MG63 (cell line): Measurements from ENCODE around the gene COL6A3. TPM values are rescaled to one million over a fixed set of nuclear protein-coding genes. Genes with fewer than 3 reads are reported as not detected.
A peak's percentile ranks its signal among the peaks of the same experiment; 100 is the strongest.

ENCODE experiments used
- DNase-seq: peaks from one replicate; pipeline ENCODE4 v3.0.0-alpha.2; 2020
- H3K27me3 ChIP-seq: fragments of 250-450 bp; sonication (Bioruptor Pico); 2 replicates; pipeline ENCODE4 v1.5.1; 2020; ENCODE audit warnings: mild to moderate bottlenecking, moderate library complexity
- H3K36me3 ChIP-seq: fragments of 250-450 bp; sonication (Bioruptor Pico); 2 replicates; pipeline ENCODE4 v1.5.1; 2020; ENCODE audit warnings: mild to moderate bottlenecking, moderate library complexity
- H3K4me3 ChIP-seq: fragments of 250-450 bp; sonication (Bioruptor Pico); 2 replicates; pipeline ENCODE4 v1.5.1; 2020; ENCODE audit warnings: mild to moderate bottlenecking, moderate library complexity
- H3K9me3 ChIP-seq: fragments of 250-450 bp; sonication (Bioruptor Pico); 2 replicates; pipeline ENCODE4 v1.5.1; 2020; ENCODE audit warnings: mild to moderate bottlenecking, moderate library complexity
- total RNA-seq: library from RNA; depleted of rRNA; stranded (reverse); fragments of >200 nt; shearing (Covaris generic); gene quantifications from 2 replicates; pipeline ENCODE4 v1.2.3, GENCODE V29; 2014; ENCODE audit warnings: low replicate concordance

The COL6A3 gene
- total RNA-seq, 1 experiment from 2014 or later = 564 TPM

DNA sequence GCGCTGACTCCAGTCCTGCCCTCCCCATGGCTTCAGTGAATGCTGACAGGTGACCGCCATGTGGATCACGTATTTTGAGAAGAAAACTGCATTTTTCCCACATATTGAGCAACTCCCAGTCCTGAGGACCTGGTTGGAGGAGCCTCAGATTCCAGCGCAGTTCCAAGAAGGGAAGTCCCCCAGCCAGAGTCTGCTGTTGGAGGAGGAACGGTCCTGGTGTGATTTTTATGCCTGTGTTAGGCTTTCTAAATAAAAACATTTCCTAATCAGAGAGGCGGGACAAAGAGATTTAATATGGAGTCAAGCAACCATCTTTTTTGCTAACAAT lies 32.3 kb upstream of the COL6A3 start:
- no peak overlapping the region for H3K4me3 ChIP-seq
- no peak for DNase-seq
- H3K27me3 ChIP-seq = no peaks in the 10 kb centered on the region
- H3K9me3 ChIP-seq = no peaks in the 10 kb centered on the region
- no peaks in the 10 kb centered on the region for H3K36me3 ChIP-seq

DNA sequence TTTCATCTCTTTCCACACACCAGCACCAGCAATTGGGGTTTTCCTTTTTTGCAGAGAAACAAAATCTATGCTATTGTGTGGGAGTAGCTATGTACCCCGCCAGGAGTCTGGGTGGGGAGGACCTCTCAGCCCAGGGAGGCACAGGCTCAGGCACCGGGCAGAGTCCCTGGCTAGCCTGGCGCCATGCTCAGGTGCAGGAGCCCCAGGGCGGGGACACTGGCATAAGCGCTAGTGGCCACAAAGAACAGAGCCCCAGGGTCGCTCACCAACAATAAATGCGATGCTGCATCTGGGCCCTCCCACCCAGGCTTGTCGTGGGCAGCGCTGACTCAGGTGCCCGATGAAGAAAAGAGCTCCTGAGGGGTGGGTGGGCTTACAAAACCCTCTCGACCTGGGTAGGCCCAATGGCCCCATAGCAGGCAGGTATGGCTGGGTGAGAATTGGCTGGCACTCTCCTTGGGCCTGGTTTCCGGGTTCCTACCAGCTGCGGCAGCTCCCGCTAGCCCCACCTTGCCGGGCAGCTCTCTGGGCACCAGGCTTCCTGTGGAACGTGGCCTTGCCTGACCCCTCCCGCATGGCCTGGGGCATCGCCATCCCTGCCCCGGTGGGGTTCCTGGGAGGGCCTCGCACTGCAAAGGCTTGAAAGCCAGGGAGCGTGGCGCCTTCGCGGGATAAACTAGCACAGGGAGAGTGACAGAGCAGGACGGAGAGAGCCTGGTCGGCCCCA lies 31.8 kb upstream of the COL6A3 start:
- Histone ChIP-seq H3K4me3 (no peak overlapping the region), H3K9me3 (no peaks in the 10 kb centered on the region), H3K36me3 (no peaks in the 10 kb centered on the region), H3K27me3 (no peaks in the 10 kb centered on the region)
- no peak for DNase-seq

DNA sequence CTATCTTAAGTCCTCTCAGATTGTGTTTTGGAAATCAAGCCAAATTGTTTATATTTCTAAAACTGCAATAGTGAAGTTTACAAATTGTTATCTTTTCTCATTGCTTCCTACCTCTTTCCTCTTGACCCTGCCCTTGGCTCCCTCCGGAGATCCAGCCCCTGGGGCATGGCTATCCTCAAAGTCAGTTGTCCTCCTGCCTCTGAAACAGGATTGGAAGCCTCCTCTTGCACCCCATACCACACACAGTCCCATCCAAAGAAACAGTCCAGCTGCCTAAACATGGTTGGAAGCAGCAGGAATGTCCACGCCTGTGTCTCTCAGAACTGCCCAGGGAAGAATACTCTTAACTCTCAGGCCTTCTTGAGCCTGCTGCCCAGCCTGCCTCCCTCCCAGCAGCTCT lies 30.1 kb upstream of the COL6A3 start:
- Histone ChIP-seq H3K36me3 (no peaks in the 10 kb centered on the region), H3K4me3 (no peak overlapping the region), H3K9me3 (no peaks in the 10 kb centered on the region), H3K27me3 (no peaks in the 10 kb centered on the region)
- DNase-seq = no peak

DNA sequence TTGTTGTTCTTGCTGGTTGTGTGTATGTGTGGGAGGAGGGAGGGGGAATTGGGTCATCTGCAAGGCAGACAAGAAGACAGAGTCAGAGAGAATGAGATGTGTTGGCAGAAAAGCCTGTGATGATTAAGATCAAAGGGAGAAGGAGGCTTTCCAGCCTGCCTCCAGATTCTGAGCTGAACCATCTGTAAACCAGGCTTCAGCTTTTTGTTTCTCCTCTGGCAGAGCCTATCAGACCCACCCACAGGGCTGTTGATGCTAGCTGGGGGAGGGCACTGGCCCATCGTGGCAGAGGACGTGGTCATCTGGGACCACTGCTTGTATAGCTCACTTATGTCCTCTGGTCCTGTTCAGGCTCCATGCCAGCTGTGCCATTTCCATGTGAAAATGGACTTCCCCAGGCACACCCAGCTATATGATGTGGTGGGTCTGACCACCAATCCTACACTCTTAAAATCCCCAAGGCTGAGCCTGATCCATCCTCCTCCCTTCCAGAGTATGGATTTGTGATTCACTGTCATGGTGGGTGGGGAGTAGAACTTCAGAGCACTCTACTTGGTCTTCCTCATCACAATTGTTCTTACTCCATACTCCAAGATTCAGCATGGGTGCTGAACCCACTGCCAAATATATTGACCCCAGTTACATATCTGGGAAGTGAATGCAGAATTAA lies 27.8 kb upstream of the COL6A3 start:
- no peaks in the 10 kb centered on the region for H3K36me3 ChIP-seq
- H3K27me3 ChIP-seq = no peaks in the 10 kb centered on the region
- no peak overlapping the region for H3K4me3 ChIP-seq
- H3K9me3 ChIP-seq = no peaks in the 10 kb centered on the region
- peak; percentile 58 for DNase-seq

DNA sequence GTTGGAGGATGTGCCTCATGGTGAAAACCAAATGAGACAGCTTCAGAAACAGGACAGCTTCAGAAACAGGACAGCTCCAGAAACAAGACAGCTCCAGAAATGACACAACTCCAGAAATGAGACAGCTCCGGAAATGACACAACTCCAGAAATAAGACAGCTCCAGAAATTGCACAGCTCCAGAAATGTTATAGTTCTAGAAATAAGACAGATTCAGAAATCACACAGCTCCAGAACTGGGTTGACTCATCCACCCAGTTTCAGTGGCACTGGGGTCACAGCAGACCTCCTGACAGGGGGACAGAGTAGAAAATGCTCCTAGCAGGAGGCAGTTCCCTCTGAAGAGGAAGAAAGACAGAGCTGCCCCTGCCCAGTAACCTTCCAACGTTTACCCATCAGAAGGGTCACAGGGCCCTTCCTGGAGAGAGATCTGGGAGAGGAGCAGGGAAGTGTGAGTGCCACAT lies 26.9 kb upstream of the COL6A3 start:
- no peaks in the 10 kb centered on the region for H3K27me3 ChIP-seq
- no peak for DNase-seq
- no peaks in the 10 kb centered on the region for H3K36me3 ChIP-seq
- H3K9me3 ChIP-seq = no peaks in the 10 kb centered on the region
- no peak overlapping the region for H3K4me3 ChIP-seq

DNA sequence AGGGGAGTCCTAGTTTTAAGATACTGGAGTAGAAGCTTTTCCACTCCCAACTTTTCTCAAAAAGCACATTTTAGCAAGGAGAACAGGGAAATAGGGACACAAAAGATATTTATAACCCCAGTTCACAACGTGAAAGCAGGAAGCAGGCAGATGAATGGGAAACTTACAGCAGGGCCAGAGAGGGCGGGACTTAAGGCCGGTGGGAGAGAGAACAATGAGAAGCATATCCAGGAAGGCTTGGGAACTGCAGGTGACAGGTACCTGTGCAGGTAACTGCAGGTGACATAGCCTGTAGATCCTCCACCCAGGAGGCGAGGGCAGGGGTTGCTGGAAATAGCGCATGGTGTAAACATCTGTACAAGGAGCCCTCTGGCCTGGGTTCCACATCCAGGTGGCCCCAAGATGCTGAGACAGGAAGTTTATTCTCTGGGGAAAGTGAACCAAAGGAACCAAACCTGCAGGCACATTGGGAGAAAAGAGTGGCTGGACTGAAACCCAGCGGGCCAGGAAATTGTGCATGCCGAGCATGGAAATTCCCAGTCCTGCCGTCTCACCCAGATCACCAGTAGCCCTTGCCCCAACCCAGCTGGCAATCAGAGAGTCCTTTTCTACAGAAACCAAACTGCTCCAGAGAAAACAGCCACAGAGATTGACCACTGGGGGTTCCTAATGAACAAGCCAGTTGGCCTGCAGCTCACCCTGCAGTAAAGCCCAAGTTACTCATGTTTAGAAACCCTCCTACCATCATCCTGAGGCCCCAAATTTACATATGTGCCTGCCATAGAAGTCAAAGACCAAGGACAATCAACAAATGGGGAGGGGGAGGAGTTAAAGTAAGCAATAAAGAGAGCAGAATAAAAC lies 24.3 kb upstream of the COL6A3 start:
- Histone ChIP-seq H3K9me3 (no peaks in the 10 kb centered on the region), H3K4me3 (no peak overlapping the region), H3K36me3 (no peaks in the 10 kb centered on the region), H3K27me3 (no peaks in the 10 kb centered on the region)
- DNase-seq = no peak

DNA sequence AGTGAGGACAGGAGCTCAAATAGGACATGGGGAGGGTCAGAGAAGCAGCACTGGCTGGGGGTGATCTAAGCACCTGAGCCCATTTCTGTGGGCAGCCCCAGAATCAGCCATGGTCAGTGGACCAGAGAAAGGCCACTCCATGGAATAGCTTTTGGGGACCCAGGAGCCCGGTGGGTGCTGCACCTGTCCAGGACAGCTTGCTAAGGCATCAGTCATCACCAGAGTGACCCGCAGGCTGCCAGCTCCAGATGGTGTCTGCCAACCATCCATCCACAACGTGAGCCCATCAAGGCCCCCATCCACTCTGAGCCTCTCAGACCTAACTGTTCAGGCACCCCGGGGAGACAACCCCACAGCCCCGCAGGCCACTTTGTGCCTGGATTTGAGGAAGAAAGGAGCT lies 23.6 kb upstream of the COL6A3 start:
- no peaks in the 10 kb centered on the region for H3K9me3 ChIP-seq
- H3K27me3 ChIP-seq = no peaks in the 10 kb centered on the region
- H3K36me3 ChIP-seq = no peaks in the 10 kb centered on the region
- no peak overlapping the region for H3K4me3 ChIP-seq
- DNase-seq = no peak

DNA sequence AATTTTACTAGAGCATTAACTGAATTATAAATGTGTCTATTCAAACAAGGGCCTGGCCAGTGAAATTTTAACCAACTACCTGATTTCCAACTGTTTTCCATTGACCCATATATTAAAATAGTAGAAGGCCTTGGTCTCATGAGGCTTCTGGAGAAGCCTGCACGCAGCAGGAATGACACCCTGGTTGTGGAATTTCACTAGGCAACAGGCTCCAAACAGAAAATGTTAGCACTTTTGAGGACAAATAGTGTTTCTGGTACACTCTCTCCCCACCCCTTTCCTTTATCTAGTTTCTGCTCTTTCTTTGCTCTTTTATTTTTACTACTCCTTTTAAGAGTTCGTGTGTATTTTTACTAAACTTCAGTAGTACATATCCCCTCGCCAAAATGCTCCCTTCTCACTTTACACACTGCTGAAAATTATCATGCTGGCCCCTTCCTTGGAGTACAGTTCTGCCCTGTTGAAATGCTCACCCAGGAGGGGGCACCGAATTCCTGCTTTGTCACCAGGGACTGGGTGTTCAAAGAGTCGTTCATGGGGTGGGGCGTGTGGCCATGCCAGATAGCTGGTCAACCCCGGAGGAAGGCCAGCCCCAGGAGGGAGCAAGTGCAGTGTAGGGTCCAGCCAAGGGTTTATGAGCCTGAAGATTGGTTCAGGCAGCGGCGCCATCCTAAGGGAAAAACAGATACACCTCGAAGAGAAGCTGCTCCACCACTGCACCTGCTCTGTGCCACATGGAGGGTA lies 22.1 kb upstream of the COL6A3 start:
- Histone ChIP-seq H3K9me3 (no peaks in the 10 kb centered on the region), H3K36me3 (no peaks in the 10 kb centered on the region), H3K4me3 (no peak overlapping the region), H3K27me3 (no peaks in the 10 kb centered on the region)
- peak; percentile 27 for DNase-seq

DNA sequence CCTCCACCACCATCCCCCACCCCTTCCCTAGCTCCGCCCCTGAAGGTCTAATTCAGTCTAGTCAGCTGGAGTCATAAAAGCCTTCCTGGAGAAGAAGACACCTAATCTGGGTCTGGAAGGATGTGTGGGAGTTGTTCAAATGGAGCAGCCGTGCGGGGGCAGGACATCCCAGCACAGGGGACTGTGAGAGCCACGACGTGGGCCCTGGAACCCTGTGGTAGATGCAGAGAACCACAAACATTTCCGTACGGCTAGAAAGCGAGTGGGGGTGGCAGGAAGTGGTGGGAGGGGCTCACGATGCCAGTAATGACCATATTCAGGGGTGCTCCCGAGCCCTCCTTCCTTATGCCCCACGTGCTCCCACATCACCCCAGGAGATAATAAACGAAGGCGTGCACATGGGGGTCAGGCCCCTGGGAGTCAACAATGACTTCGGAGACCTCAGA lies 20.9 kb upstream of the COL6A3 start:
- no peak for DNase-seq
- Histone ChIP-seq H3K4me3 (no peak overlapping the region), H3K27me3 (no peaks in the 10 kb centered on the region), H3K9me3 (no peaks in the 10 kb centered on the region), H3K36me3 (no peaks in the 10 kb centered on the region)

DNA sequence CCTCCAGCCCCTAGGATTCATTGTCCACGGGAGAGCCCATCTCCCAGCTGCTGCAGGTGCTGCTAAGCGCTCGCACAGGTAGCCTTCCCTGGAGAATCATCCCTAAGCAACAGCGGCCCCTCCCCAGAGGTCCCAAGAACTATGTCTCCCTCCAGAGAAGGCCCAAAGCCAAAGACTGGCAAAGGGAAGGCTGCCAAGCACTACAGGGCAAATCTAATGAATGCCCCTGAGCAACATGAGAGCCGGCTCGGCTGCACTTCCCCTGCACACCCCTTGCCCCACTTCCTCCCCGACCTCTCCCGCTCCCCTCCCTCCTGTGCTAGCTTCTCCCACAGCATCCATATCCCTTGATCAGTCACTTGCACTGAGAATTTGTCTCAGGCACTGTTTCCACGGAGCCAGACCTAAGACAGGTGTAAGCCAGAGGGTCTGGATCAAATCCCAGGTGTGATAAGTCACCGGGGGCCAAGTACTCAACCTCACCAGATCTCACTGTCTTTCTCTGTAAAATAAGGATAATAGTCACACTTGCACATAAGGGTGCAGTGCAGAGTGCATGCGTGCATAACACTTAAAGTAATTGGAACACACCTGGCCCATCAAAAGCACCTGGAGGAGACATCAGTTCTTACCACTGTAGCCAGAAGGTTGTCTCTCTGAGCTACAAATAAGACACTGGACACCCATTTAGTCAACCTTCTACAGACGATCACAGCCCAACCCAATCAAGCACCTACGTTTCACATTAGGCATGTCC lies 20.1 kb upstream of the COL6A3 start:
- DNase-seq = no peak
- H3K9me3 ChIP-seq = no peaks in the 10 kb centered on the region
- H3K27me3 ChIP-seq = no peaks in the 10 kb centered on the region
- no peak overlapping the region for H3K4me3 ChIP-seq
- H3K36me3 ChIP-seq = no peaks in the 10 kb centered on the region

DNA sequence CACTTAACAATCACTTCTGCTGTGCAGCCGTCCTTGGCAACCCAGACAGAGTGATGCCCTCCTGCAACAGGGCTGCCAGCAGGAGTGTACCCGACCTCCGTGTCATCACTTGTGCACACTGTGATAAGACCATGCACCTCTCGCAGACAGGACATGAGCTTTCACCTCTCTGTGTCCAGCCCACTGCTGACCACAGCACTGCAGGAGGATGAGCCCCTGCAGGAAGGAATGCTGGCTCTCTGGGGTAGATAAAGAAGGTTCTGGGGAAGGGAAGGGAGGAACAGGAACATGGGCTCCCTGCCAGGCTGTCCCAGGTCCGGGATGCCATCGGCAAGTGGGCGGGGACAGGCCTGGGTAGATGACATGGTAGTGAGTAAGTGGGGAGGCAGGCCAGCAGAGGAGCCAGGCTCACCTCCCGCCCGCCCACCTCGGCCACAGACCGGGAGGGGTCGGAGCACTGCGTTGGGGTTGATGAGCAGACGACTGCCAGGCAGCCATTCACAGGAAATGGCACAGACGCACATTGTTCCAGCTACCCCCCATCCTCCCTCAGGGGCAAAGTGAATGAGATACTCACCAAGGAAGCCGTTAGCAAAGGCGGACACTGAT lies 18.6 kb upstream of the COL6A3 start:
- Histone ChIP-seq H3K9me3 (no peaks in the 10 kb centered on the region), H3K36me3 (no peaks in the 10 kb centered on the region), H3K4me3 (no peak overlapping the region), H3K27me3 (no peaks in the 10 kb centered on the region)
- peak; percentile 96 for DNase-seq

DNA sequence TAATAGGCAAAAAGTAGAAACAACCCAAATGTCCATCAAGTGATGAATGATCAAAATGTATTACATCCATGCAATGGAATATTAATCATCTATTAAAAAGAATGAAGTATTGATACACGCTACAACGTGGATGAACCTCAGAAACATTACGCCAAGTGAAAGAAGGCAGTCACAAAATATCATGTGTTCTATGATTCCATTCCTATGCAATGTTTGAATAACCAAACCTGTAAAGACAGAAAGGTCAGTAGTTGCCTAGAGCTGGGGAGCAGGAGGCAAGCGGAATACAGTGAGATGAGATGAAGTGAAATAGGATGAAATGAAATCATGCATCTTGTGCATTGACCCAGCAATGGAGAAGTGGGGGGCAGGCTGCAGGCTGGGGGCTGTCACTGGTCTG lies 17.9 kb upstream of the COL6A3 start:
- H3K4me3 ChIP-seq = no peak overlapping the region
- no peaks in the 10 kb centered on the region for H3K27me3 ChIP-seq
- no peaks in the 10 kb centered on the region for H3K36me3 ChIP-seq
- H3K9me3 ChIP-seq = no peaks in the 10 kb centered on the region
- no peak for DNase-seq

DNA sequence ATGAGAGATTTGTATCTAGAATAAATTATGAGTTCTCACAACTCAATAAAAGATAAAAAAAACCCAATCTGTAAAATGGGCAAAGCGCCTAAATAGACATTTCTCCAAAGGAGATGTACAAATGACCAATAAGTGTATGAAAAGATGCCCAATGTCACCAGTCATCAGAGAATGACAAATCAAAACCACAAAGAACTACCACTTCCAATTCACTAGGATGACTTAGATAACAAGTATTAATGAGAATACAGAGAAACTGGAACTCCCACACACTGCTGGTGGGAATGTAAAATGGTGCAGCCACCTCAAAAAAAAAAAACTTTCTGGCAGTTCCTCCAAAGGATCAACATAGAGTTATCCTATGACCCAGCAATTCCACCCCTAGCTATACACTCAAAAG lies 17.4 kb upstream of the COL6A3 start:
- no peaks in the 10 kb centered on the region for H3K27me3 ChIP-seq
- H3K36me3 ChIP-seq = no peaks in the 10 kb centered on the region
- H3K4me3 ChIP-seq = no peak overlapping the region
- no peaks in the 10 kb centered on the region for H3K9me3 ChIP-seq
- peak; percentile 47 for DNase-seq

DNA sequence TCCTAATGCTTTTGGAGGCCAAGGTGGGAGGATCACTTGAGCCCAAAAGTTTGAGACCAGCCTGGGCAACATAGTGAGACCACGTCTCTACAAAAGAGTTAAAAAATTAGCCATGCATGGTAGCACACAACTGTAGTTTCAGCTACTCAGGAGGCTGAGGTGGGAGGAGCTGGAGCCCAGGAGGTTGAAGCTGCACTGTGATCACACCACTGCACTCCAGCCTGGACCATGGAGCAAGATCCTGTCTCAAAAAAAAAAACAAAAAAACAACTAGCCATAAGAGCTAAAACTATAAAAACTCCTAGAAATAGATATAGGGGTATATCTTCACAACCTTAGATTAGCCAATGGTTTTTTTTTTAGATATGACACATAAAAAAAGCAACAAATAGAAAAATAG lies 16.9 kb upstream of the COL6A3 start:
- Histone ChIP-seq H3K4me3 (no peak overlapping the region), H3K36me3 (no peaks in the 10 kb centered on the region), H3K9me3 (no peaks in the 10 kb centered on the region), H3K27me3 (no peaks in the 10 kb centered on the region)
- no peak for DNase-seq

DNA sequence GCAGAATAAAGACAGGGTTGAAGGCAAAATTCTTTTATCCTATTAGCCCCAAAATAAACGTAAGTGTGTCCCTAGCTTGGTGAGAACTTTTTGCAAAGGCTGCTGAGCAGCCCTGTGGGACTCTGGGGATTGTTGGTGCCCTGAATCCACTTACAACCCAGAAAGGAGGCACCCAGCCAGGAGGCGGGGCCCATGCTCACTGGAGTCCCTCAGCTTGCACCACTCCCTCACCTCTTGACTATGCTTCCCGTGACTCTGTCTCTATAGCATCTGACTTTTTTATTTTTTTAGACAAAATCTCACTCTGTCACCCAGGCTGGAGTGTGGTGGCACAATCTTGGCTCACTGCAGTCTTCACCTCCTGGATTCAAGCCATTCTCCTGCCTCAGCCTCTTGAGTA lies 15.8 kb upstream of the COL6A3 start:
- no peaks in the 10 kb centered on the region for H3K36me3 ChIP-seq
- no peak overlapping the region for H3K4me3 ChIP-seq
- no peaks in the 10 kb centered on the region for H3K9me3 ChIP-seq
- no peak for DNase-seq
- no peaks in the 10 kb centered on the region for H3K27me3 ChIP-seq
